ENCODE results near the gene GRK1. TPM values are rescaled to one million over a fixed set of nuclear protein-coding genes. Genes with fewer than 3 reads are reported as not detected.
A peak's percentile ranks its signal among the peaks of the same experiment; 100 is the strongest.

The GRK1 gene
- total RNA-seq, 1 experiment from 2014 or later = not detected

GRCh38 chr13:113758651-113759524, 91.9 kb downstream of the GRK1 start, which contains the start of gene TMEM255B:
Gene TMEM255B, plus strand, starts transcription at chr13:113759226. Its CDS starts 44 bp downstream, at chr13:113759270.
- peak; percentile 79 for DNase-seq (ENCODE audit: low read depth)

DNA sequence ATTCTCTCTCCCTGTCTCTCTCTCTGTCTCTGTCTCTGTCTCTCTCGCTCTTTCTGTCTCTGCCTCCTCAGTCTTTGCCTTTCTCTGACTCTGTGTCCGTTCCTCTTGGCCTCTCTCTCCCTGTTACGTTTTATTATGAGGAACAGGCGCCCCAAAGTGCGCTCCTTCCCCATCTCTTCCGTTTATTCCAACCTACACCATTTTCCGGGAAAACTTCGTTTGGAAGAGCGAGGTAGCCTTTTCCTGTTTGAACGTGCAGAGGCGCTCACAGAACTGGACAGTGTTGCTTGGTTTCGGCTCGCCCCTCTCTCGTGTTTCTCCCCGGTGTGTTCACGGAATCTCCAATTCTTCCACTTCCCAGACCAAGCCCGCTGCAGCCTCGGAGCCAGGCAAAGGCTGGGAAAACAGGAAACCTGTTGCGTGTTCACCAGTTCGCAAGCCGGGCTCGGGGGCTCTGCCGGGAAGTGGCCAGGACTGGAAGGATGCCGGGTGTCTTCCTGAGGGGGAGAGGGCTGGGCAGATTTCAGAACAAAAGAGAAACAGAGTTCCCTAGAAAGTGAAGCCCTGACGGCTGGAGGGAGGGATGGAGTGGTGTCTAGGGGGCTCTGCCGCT, 92.6 kb downstream of the GRK1 start:
- DNase-seq (ENCODE audit: low read depth) = peak; percentile 35

DNA sequence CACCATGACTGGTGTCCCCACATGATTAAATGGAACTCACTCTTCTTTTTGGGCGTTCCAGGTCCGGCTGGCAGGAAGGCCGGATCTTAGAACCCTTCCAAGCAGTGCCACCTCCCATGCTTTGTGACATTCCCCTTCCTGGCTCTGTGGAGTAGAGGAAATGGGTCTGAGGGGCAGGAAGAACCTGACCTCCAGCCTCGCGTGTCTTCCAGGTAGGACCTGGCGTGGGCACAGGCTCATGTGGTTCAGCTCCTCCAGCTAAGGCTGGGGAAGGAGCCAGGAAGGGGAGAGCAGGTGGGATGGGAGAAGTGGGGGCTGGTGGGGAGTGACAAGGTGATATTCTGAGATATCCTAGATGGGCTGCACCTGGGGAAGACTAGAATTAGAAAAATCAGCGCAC, 94.1 kb downstream of the GRK1 start:
- DNase-seq (ENCODE audit: low read depth) = no peak

GRCh38 chr13:113762075-113762474, 95.1 kb downstream of the GRK1 start:
- no peak for DNase-seq (ENCODE audit: low read depth)

DNA sequence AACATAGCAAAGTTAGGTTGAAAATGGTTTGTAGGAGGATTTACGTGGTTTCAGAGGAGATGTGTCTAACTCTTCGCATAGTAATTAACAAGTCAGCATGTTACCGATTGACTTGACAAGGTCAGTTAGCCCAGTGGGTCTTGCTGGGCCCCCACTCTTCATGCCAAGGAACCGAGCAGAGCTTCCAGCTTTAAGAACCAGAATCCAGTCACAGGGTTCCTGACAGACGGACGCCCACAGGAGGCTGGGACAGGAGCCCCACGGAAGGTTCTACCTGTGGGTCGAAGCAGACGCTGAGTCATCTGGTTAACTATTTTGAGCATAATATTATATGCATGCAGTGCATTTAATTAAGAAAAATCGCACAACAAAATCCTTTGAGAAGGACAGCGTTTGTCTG, 95.5 kb downstream of the GRK1 start:
- no peak for DNase-seq (ENCODE audit: low read depth)

DNA sequence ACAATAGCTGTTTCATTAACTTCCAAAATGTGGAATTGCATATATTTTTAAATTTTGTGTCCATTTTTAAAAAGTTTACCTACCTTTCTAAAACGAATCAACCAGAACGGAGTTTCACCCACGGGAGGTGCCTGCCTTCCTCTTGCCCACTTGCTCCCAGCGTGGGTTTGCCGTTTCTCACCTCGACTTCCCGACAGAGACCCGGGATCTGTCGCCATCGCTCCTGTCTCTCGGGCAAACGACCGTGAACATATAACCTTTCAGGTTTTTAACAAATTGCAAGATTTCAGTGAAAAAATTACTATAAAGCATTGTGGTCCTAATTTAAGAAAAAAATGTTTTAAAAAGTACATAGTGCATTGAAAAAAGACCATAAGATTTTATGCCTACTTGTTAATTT, 96.2 kb downstream of the GRK1 start:
- DNase-seq (ENCODE audit: low read depth) = no peak

DNA sequence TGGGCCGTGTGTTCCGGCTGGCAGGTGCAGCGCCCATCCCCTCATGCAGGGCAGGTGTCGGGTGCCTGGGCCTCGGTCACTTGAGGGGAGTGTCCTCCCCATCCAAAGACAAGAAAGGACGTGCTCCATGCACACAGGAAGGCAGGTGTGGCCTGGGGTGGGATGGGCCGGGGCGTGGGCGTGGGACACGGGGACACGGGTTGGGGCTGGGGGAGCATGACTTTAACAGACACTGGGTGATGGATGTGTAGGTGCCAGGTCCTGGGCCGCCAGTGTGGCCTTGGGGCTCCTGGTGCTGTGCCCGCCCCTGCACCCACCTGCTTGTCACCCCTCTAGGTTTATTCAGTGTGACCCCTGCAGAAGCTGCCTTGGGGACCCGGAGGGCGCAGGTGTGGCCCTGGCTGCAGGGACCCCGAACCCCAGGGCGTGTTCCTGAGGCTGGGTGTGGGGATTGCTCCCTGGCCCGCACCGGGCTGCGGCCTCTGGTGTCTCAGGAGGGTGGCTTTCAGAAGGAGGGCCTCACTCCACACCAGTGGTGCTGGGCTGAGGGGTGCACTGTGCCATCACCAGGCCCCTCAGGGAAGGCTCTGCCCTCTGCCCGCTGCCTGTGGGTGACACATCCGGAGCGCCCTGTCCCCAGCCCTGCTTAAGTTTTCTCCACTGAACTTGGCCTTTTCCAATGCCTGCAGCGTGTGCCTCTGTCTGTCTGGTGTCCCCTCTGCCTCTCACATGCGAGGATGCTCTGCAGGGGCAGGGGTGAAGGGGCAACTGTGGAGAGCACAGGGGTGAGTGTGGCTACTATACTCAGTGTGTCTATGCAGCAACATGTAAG, 97.2 kb downstream of the GRK1 start:
- no peak for DNase-seq (ENCODE audit: low read depth)

GRCh38 chr13:113764793-113765563, 98.0 kb downstream of the GRK1 start:
- no peak for DNase-seq (ENCODE audit: low read depth)

DNA sequence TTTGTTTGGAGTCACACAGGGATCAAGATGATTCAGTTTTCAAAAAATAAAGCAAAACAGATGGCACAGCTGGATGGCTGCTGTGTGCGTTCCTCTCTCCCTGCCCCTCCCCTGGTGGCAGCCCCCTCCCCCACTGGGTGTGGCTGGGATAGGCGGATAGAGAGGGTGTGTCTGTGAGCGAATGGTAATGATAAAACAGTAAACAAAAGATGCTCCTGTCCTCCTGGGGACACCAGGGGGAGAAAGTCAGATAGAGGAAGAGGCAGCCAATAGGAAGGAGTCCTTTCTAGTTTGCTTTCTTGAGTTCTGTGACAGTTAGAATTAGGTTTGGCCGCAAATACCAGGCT, 98.5 kb downstream of the GRK1 start:
- DNase-seq (ENCODE audit: low read depth) = no peak

DNA sequence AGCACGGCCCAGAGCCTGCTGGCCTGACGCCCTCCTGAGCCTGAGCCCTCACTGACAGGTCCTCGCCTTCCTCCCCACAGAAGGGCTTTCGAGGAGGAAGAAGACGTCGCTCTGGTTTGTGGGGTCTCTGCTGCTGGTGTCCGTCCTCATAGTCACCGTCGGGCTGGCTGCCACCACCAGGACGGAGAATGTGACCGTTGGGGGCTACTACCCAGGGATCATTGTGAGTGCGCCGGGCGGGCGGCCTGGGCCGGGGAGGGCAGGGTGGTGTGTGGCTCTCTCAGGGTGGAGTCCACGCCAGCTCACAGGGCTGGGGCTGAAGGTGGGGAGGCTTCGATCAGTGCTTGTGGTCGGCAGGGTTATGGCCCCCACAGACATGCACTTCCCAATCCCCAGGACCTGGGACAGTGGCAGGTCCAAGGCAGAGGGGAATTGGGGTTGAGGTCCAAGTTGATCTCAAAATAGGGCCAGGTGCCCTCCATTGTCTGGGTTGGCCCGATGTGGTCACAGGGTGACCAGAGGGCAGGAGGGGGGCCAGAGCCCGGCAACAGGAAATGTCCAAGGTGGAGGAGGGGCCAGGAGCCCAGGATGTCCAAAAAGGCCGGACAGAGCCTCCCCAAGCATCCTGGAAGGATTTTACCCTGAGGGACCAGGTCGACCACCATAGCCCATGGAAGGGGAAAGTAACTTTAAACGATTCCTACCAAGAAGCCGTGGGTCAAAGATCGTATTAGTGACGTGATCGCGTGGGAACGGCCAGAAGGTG, 99.2 kb downstream of the GRK1 start:
- no peak for DNase-seq (ENCODE audit: low read depth)

DNA sequence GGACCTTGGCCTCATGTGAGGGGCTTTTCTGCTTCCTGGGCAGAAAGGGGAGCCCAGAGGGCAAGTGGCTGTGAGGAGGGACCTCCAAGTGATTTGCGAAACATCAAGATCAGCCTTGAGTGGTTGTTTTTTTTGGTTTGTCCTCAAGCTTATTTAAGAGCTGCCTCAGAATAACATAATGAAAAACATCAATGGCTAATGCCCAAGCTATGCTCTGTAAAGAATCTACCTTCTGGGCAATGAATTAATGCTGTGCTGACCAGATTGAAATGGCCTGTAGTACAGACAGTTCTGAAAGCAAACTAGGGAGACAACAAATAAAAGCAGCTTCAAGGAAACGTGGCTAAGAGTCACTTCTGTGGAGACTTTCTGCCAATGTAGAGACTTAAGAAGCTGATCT, 100.3 kb downstream of the GRK1 start:
- no peak for DNase-seq (ENCODE audit: low read depth)

GRCh38 chr13:113768018-113768905, 101.2 kb downstream of the GRK1 start:
- no peak for DNase-seq (ENCODE audit: low read depth)

GRCh38 chr13:113769106-113769505, 102.1 kb downstream of the GRK1 start:
- no peak for DNase-seq (ENCODE audit: low read depth)

GRCh38 chr13:113769881-113770280, 102.9 kb downstream of the GRK1 start:
- no peak for DNase-seq (ENCODE audit: low read depth)

DNA sequence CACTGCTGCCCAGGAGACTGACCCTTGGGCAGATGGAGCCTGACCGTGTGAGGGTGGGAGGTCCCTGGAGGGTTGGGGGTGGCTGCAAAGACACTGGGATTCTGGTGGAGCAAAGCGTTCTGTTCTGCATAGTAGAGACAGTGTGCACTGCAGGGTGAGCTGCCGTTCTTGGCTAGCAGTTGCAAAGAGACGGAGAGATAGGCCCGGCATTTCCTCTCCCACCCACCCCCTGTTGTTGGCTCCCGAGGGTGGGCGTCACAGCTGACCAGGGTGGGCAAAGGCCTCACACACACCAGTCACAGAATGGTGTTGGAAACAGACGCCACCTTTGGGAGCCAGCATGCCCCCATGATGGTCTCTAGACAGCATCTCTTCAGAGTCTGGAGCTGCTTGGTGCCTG, 103.4 kb downstream of the GRK1 start:
- no peak for DNase-seq (ENCODE audit: low read depth)

- no peak for DNase-seq (ENCODE audit: low read depth)
Observed at GRCh38 chr13:113770937-113771336, 103.9 kb downstream of the GRK1 start.

- peak; percentile 15 for DNase-seq (ENCODE audit: low read depth)
Observed at GRCh38 chr13:113771709-113772331, 104.8 kb downstream of the GRK1 start.

DNA sequence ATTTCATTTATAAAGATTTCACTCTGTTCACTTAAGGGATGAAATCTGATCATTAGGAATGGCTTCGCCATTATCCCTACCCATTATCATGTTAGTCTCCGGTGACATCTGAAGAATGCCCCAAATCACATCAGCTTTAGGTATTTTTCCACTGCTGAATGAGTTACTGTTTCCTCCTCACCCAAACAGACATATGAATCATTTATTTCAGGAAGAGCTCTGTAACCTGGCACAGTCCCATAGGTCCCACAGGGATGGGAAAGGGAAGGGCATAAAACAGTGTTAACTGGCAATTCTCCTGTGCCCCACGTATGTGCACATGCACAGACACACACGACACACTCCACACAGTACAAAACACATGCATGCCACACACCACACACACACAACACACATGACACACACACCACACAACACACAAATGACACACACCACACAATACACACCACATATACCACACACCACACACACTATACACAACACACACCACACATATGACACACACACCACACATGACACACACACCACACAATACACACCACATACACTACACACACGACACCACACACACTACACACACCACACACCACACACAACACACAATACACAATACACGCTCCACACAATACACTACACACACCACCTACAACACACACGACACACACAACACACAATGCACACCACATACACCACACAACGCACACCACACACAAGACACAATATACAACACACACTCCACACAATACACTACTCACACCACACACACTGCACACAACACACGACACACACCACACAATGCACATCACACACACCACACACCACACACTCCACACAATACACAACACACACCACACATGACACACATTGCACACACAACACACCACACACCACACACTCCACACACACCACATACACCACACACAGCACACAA, 107.4 kb downstream of the GRK1 start:
- DNase-seq (ENCODE audit: low read depth) = peak; percentile 52

All from Daoy (cell line).